Retina (tissue), 1 donor: ENCODE results near the gene TGFBR2.
"Not testable (repeated sequence)": the region's sequence is repeated elsewhere in the genome, so short reads cannot be mapped to it uniquely, and the experiment has no call there.

ENCODE experiments used
- DNase-seq: peaks from one replicate; pipeline ENCODE4 v3.0.0-alpha.2; 2016

The TGFBR2 gene

DNA sequence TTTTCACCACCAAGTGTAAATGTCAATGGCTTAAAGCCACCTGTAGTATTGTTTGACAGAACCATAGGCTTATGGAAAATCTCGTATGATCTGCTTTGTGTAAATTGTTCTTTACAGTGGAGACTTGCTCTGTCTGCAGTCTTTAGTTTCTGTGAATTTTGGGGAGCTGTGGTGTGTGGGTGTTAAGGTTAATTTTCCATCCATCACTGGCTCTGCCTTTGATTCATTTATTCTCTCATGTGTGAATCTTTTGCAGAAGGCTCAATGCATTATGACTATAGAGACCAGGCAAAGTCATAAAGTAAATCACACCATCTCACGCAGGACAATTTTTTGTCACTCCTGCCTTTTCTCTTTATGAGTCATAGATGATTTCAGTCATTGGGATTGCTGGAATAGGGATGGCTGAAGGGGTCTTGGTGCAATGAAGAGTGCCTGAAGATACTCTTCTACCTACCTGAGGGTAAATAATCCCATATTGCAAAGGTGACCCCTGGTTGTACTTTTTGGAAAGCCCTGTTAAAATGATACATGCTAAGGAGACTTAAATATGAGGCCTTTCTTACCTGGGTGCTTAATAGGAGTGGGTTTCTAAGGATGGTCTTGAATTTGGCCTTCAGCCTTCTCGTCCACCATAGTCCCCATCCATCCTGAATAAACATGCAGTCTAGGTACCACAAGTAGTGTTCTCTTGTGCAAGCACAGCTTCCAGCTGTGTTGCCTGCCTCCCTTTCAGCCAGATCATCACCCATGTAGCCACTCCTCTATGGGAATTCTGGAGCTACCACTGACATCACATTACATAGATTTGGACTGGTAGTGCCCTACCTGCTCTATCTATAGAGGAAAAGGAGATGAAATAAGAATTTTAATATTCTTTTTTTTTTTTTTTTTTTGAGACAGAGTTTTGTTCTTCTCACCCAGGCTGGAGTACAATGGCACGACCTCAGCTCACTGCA is 14.3 kb downstream of the TGFBR2 start:
- DNase-seq = no peak

DNA sequence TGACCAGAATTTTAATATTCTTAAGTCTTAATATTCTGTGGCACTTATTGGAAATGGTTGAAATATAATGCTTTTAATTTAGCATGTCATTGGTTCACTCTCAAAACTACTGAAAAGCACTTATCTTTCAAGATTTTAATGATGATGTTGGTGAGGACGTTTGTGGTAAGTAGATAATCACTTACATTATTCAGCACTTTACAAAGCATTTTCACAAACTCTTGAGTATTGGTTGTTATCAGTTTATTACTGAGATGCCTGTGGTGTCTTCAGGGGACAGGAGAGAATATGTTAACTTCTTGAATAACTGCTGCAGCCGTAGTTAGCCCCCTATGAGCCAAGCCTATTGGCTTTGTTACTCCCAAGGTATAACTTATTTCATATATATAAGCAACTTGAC is 15.2 kb downstream of the TGFBR2 start:
- no peak for DNase-seq

DNA sequence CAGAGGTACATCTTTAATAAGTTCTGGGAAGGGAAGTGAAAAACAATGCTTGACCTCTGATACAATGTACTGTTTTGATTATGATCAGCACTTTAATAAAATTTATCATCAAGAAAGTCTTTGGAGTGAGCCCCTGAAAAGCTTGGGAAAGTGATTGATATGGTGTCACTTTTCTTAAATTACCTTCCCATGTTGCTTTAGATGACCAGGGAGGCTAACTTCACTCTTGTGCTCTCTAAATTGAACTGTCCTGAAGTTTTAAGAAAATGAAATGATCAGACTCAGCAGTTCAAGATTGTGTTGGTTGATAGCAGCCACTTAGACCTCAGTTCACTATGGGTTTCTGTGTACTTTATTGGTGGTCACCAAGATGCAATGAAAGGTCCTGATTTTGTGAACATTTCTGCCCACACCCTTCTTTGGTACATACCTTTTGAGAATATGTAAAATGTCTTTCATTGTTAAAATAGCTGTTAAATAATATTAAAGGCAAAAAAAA is 15.7 kb downstream of the TGFBR2 start:
- DNase-seq = no peak

DNA sequence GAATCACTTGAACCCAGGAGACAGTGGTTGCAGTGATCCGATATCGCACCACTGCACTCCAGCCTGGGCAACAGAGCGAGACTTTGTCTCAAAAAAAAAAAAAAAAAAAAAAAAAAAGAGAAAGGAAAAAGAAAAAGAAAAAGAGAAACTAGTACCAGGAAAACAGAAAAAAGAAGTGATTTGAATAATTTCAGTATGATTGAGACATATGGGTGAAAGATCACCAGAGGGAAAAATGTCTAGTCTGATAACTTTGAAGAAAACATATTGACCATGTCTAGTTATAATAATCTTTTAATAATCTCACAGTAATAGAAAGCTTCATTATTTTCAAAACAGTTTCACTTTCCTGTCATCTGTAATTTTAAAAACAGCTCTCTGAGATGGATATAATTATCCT is 16.4 kb downstream of the TGFBR2 start:
- no peak for DNase-seq

DNA sequence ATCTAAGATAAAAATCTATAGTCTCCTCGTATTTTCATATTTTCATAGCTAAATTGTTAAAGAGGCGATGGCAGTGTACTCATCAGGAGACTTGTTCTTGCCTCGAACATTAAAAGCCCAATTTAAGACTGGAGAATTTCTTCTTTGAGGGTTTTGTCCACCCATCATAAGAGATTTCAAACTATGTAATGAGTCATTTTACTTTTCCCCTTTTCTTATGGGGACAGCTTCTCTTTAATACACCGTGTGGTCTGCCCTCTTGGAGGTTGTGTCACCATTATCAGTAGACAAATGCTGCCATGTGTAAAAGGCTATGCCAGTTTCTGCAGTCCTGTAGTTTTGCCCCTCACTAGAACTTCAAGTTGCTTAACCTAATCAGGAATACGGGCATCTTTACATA is 16.9 kb downstream of the TGFBR2 start:
- no peak for DNase-seq

DNA sequence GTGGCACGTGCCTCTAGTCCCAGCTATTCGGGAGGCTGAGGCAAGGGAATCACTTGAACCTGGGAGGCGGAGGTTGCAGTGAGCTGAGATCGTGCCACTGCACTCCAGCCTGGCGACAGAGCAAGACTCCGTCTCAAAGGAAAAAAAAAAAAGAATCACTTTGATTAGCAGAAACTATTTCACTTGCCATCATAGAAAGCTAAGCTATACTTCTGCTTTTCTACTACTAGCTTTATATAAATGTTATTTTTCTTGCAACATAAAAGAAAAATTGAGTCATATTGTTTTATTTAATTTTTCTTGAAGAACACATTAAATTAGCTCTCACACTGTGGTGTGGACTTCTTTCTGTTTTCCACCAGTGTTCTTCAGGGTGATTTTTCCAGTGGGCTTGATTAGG is 18.1 kb downstream of the TGFBR2 start:
- DNase-seq = not testable (repeated sequence)

DNA sequence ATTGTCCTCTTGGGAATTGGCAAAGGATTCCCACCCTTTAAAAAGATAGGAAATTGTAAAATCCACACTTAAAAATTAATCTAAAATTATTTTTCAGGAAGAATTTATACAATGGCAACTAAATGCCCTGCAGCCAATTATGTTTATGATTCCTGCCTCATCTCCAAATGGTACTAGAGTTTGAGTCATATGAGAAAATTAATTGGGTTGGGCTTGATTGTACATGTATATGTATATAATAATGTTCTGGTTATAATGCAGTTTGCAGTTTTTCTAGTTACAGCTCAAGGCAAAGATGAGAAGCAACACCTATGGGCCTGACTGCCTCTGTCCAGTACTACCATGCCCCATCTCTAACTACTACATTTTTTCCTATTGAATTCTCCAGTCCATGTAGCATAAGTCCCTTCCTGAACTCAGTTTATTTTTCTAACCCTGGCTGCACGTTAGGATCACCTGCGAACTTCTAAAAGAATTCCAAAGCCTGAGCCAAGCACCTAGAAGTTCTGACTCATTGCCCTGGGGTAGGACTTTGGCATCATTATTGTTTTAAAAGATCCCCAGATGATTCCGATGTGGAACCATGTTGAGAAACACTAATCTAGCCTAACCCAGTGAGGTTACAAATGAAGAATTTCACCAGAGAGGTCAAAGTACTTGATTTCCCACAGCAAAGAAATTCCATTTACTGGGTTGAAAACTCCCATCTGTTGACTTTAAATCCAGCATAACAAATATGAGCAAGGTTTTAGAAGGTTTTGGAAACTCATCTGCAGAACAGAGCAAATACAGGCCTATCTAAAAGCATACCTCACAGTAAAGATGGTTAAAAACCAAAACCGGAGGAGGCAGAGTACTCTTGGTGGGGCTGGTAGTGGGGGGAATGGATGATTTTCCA is 19.4 kb downstream of the TGFBR2 start:
- DNase-seq = no peak

DNA sequence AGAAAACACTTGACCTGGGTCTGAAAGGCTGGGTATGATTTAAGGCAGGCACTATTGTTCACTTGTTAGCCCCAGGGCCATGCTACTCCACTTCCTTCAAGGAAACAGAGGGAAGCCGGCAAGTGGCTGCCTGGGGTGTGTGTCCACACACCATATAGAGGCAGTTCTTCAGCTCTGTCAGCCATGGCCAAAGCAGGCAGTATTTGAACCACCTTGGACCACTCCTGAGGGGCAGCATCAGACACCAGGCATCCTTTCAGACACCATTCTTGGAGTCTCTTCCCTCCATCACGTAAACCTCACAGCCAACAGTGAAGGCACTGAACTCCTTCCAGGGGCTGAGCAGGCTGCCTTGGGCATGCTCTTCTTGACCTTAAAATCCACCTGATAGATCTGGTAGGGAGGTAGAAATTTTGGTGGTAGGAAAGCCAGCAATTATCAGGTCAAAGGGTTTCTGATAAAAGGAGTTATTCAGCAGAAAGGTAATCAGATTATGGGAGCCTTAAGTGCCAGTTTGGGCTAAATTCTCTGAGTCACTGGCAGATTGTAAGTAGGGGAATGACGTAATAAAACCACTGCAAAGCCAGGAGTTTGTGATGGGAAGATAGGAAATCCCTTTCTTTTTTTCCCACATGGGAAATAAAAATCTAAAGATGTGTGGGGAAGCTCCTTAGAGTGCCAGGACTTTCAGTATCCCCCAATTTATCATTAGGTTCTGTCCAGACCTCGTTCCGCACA is 20.2 kb downstream of the TGFBR2 start:
- DNase-seq = no peak

DNA sequence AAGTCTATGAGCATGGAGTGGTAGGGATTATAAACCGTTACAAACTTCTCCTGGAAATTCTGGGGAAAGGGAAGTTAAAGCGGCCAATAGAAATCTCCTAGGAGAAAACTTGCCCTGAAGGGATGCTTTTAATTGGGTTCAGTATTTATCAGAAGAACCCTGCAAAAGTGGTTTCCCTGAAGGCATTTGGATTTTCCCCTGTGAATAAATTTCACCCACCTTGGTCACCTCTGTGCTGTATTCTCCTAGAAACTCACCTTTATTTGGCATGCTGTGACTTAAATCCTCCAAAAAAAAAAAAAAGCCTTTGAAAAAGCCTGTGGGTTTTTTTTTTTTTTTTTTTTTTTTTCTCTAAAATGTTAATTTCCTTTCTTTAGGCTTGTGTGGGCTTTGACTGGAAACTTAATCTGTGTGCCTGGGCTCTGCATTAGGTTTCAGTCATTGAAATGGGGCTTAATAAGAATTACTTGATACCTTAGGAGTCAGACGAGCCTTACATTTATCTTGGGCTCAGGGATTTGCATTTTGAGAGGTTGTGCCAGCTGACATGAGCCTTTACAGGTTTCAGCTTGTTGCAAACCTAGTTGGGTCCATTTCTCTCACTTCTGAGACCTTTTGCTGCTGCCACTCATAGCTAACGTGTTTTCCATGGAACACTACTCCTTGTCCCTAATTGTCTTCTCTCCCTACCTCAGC is 22.0 kb downstream of the TGFBR2 start:
- no peak for DNase-seq

DNA sequence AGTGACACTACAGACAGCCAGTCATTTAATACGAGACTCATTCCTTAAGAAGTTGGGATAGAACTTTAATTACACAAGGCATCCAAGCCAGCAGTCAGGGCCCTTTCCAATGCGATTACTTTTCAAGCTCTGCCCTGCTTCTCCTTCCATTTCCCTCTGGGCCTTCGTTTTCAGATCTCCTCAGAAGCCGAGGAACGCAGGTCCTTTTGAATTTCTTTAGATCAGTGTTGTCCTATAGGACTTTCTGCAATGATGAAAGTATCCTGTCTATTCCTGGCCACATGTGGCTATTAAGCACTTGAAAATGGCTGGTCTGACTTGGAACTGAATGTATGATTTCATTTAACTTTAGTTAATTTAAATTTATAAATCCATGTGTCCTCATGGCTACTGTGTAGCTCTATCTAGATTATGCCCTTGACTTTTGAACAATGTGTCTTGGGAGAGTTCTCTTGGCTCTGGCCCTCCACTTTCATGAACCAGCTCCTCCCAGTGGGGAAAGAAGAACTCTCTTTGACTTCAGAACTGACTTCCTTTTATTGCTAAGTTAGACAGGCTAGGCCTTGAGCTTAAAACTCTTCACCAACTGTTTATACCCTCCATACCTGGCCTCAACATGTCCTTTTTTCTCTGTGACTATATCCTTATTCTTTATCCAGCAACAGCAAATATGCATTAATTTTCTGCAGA is 22.6 kb downstream of the TGFBR2 start:
- DNase-seq = no peak

DNA sequence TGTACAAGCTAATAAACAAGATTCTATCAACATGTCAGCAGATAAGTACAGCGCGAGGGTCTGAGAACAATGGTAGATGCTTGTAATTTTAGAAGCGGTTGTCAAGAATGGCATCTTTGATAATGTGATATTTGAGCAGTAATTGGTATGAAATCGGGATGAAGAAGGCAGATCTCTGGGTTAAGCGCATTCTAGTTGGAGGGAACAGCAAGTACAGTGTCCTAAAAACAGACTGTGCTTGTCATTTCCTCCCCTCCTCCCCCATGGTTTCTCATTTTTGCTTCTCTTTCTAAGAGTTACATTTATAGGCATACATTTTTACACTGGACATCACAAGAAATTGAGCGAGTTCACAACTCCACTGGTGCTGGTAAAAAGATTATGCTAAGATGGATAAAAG is 23.3 kb downstream of the TGFBR2 start:
- no peak for DNase-seq

DNA sequence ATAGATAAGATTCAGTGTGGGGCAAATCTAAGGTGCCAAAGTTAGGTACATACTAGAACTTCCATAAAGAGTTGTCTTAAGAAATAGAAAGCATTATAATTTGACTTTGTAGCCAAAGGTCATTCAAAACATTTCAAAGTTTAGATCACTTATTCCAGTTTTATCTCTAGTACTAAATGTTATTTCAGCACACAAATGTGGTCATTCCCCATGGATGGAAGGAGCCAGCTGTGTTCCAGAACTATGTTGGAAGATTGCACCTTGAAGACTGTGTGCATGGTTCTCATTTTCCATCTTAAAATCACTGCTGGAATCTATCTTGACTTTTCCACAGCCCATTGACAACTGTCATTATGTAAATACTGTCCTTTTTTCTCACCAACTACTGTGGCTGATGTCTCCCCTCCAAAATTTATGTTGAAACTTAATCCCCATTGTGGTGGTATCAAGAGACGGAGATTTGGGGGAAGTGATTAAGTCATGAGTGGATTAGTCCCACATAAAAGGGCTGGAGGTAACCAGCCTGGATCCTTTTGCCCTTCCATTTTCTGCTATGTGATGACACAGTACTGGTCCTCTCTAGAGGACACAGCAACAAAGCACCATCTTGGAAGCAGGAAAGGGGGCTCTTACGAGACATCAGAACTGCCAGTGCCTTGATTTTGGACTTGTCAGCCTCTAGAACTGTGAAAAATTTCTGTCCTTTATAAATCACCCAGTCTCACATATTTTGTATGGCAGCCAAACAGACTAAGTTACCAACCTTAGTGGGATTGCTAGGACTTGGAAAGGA is 24.0 kb downstream of the TGFBR2 start:
- no peak for DNase-seq

DNA sequence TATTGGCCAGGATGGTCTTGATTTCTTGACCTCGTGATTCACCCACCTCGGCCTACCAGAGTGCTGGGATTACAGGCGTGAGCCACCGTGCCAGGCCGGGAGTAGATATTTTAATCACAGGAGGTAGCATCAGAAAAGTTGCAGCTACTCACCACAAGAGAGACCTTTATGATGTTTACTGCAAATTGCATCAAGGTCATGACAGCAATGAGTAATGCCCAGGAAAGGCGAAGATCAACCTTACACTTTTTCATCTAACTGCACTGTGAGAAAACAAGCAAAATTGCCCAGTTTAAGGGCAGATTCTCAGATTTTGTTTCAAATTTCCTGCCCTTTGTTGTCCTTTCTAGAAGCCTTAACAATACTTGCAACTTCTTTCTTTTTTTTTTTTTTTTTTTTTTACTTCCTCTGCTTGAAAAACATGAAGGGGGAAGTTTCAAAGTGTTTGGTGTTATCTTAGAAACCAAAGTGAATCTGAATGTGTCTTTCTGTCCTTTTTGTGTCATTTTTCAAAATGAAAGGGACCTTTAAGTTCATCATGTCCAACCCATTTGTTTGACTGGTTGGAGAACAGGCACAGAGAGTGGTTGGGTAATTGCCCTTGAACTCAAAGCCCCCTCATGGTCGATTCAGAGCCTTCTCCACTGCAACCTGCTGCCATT is 25.0 kb downstream of the TGFBR2 start:
- DNase-seq = no peak

DNA sequence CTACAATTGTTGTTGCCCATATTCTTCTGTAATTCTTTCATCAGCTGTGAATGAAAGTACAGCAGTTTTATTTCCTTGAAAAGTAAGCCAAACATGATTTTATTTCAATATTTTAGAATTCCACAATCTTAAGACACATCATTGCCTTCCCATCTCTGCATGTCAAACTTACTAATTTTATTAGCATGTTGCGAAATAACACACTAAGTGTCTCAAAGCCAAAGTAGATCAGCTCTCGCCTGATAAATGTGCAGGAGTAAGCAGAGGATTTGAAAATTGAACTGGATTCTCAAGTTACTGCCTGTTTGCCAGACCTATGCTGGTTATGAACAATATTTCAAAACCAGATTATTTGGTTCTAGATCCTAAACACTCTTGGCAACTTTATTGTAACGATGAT is 25.7 kb downstream of the TGFBR2 start:
- no peak for DNase-seq

DNA sequence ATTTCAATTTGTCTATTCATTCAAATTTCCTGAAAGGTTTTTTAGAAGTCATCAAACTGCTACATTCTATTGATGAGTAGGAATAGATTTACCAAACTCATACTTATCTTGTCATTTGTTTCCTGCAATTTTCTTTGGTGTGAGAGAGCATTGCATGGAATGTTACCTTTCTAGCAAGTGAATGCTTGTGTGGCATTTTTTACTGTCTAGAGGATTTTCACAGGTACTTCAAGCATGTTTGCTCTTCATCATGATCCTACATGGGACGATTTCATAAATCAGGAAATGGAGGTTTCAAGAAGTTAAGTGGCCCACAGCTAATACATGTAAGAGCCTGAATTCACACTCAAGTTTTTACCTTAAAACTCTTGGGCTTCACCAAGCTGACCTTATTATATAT is 26.1 kb downstream of the TGFBR2 start:
- no peak for DNase-seq

DNA sequence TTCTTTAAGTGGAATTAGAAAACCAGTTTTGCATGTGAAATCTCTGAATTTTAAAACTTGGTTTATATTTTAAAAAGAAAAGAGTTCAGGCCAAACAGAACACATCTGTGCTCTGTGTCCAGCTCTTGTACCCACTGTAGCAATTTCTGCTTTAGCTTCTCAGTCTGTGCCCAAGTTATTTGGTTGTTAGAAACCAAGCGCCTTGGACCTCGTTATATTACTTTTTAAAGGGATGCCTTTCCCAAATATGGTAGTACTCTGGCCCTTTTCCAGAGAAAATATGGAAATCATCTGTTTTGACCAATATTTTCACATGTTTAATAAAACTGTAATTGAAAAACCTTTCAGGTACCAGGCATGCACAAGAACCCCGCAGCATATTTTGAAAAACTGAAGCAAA is 27.3 kb downstream of the TGFBR2 start:
- no peak for DNase-seq

DNA sequence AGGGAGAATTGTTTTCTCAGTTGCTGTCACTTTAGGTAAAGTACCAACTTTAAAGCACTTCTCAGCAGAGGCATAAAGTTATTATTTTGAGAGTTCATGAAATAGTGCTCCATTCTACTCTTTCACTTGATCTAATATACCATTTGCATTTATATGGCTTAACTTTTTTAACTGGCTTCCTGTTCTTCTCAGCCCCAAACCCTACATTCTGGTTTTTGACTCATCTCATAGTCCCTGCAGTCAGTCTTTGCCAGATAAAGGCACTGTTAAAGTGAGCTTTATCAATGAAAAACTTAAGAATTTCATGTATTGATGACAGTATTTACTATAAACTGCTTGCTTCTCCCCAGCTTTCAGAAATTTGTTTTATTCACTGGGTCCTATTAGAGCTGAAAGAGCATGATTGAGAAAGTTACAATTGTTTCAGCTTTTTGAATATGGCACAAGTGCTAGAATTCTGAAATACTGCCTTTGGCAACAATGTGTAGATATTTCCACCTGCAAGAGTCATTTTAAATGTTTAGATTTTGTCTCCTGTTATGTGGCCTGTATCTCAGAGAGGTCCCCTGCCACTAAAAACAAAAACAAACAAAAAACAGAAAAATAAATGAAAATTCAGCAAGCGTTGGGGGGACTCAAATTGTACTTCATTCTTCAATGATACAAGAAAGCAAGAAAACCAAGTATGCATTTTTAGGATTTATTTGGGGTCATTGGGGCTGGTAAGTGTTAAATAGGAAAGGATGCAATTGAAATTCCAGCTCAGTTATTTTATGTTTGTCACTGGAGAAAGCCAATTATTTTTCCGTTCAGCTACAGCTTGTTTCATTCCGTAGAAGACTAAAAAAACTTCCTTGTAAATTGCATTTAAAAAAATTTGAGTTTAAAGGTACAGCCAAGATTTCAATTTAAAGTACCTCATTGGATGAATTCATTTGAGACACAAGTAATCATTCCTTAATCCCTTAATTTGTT is 28.6 kb downstream of the TGFBR2 start:
- DNase-seq = no peak

DNA sequence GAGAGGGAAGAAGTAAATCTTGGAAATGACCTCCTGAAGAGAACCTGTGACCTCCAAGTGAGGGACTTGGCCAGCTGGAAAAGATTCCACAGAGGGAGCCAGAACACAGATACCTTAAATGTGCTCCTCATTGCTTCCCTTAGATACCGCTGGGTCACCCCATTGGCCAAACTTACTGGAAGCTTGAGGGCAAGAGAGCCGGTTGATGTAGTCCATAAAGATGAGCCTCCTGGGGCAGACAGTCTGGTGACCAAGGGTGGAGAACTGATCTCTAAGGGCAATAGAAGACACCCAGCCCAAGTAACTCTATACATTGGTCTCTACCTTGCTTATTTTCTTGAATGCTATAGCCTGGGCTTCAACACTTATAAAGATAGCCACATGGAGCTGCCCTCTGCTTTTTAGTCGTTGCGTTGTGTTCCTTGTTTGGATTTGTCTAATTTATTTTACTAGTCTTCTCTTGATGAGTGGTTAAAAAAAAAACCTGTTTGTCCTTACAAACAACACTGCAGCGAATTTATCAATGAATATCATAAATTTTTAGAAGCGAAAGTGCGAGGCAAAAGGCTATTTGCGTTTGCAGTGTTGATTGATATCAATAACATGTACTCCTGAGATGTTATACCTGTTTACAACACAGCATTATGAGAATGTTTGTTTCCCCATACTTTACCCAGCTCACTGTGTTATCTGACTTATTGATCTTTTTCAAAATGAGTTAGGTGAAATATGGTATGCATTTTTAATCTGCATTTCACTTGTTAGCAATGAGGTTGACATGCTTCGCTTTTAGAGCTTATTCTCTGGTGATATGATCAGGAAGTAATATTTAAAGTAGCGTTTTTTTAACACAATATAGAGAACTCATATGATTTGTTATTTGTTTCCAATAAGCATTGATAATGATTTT is 31.2 kb downstream of the TGFBR2 start:
- no peak for DNase-seq
